Vagina (tissue), 2 donors: ENCODE data around the gene ZSCAN4.

Experiments
- CTCF ChIP-seq, 3 experiments: fragments of 450-650 bp in 2 of 3; fragments of 200-600 bp in 1 of 3; sonication (generic) in 1 of 3; IDR thresholded peaks; one replicate each; pipeline ENCODE4 v1.5.1; 2017 to 2019; ENCODE audit warnings: antibody characterized with exemption in 3 of 3, mild to moderate bottlenecking in 2 of 3, moderate library complexity in 2 of 3
- POLR2A ChIP-seq, 2 donors: fragments of 450-650 bp; IDR thresholded peaks; one replicate each; pipeline ENCODE4 v1.6.1; 2017; ENCODE audit warnings: antibody characterized with exemption in 2 of 2, mild to moderate bottlenecking in 2 of 2, moderate library complexity in 2 of 2

- TF ChIP-seq CTCF (IDR thresholded peaks at IDR 0.05): no peak
- no peak for TF ChIP-seq POLR2A (IDR thresholded peaks at IDR 0.05)
Observed at GRCh38 chr19:57641715-57642234, 27.0 kb upstream of the ZSCAN4 start.
